GM23338 (cell line): Measurements from ENCODE around the gene PAFAH2. TPM values are rescaled to one million over a fixed set of nuclear protein-coding genes. Genes with fewer than 3 reads are reported as not detected.

ENCODE experiments used
- ATAC-seq: fragments of 200-7000 bp; cut with Tn5 transposase; 3 replicates; pipeline ENCODE4 v1.9.1; 2020
- DNase-seq: peaks from one replicate; pipeline ENCODE4 v3.0.0-alpha.2; 2015; ENCODE audit warnings: low spot score
- H2AFZ ChIP-seq: fragments of 200-600 bp; sonication (generic); 2 replicates; pipeline ENCODE4 v1.8.0; 2016; ENCODE audit warnings: antibody characterized with exemption, mild to moderate bottlenecking, moderate library complexity
- H3F3A ChIP-seq: fragments of 200-600 bp; sonication (generic); replicated peaks from 2 replicates; pipeline ENCODE4 v1.8.0; 2017; ENCODE audit warnings: antibody characterized with exemption, mixed run types, low read depth
- H3K27ac ChIP-seq: fragments of 200-600 bp; sonication (generic); 2 replicates; pipeline ENCODE4 v1.6.1; 2016; ENCODE audit warnings: low read depth
- H3K27me3 ChIP-seq: fragments of 200-600 bp; sonication (generic); 2 replicates; pipeline ENCODE4 v1.8.0; 2016; ENCODE audit warnings: mild to moderate bottlenecking, mixed run types, moderate library complexity; ENCODE audit not compliant: insufficient read depth
- H3K36me3 ChIP-seq: fragments of 200-600 bp; sonication (generic); 2 replicates; pipeline ENCODE4 v1.8.0; 2016; ENCODE audit warnings: mild to moderate bottlenecking; ENCODE audit not compliant: insufficient read depth
- H3K4me1 ChIP-seq: fragments of 200-600 bp; sonication (generic); 2 replicates; pipeline ENCODE4 v1.8.0; 2016; ENCODE audit warnings: mild to moderate bottlenecking, moderate library complexity; ENCODE audit not compliant: insufficient read depth
- H3K4me2 ChIP-seq: fragments of 200-600 bp; sonication (generic); 2 replicates; pipeline ENCODE4 v1.7.1; 2017; ENCODE audit warnings: mixed run types
- H3K4me3 ChIP-seq: fragments of 200-600 bp; sonication (generic); 2 replicates; pipeline ENCODE4 v1.6.1; 2016; ENCODE audit warnings: mixed run types
- H3K79me2 ChIP-seq: fragments of 200-600 bp; sonication (generic); replicated peaks from 2 replicates; pipeline ENCODE4 v1.8.0; 2017; ENCODE audit warnings: mild to moderate bottlenecking; ENCODE audit not compliant: insufficient read depth
- H3K9me2 ChIP-seq: fragments of 200-600 bp; sonication (generic); 2 replicates; pipeline ENCODE4 v1.8.0; 2017; ENCODE audit not compliant: insufficient read depth
- H4K20me1 ChIP-seq: fragments of 200-600 bp; sonication (generic); replicated peaks from 2 replicates; pipeline ENCODE4 v1.8.0; 2017; ENCODE audit warnings: mild to moderate bottlenecking; ENCODE audit not compliant: insufficient read depth
- H3K27ac Mint-ChIP-seq: 2 replicates; pipeline ENCODE4 v1.8.0; 2020; ENCODE audit warnings: inconsistent platforms, mild to moderate bottlenecking, moderate library complexity, mixed read lengths
- H3K27me3 Mint-ChIP-seq: 3 replicates; pipeline ENCODE4 v1.8.0; 2022; ENCODE audit warnings: low read depth, mild to moderate bottlenecking, moderate library complexity, mixed read lengths, inconsistent platforms; ENCODE audit not compliant: insufficient read depth, poor library complexity
- H3K36me3 Mint-ChIP-seq: 3 replicates; pipeline ENCODE4 v1.8.0; 2021; ENCODE audit warnings: low read depth, mild to moderate bottlenecking, inconsistent platforms, moderate library complexity, mixed read lengths
- H3K4me1 Mint-ChIP-seq: 3 replicates; pipeline ENCODE4 v1.8.0; 2020; ENCODE audit warnings: mild to moderate bottlenecking, inconsistent platforms, mixed read lengths
- H3K4me3 Mint-ChIP-seq: 3 replicates; pipeline ENCODE4 v1.8.0; 2021; ENCODE audit warnings: moderate library complexity, mild to moderate bottlenecking, inconsistent platforms, mixed read lengths
- H3K9me3 Mint-ChIP-seq: 3 replicates; pipeline ENCODE4 v1.8.0; 2020; ENCODE audit warnings: moderate library complexity, mild to moderate bottlenecking, inconsistent platforms, mixed read lengths
- EZH2 ChIP-seq: fragments of 200-600 bp; sonication (generic); IDR thresholded peaks from one replicate; pipeline ENCODE4 v1.8.0; 2017; ENCODE audit warnings: antibody characterized with exemption, mild to moderate bottlenecking, low read depth; ENCODE audit not compliant: unreplicated experiment
- EZH2phosphoT487 ChIP-seq: fragments of 200-600 bp; sonication (generic); IDR thresholded peaks from one replicate; pipeline ENCODE4 v1.8.1; 2018; ENCODE audit warnings: antibody characterized with exemption; ENCODE audit not compliant: unreplicated experiment
- JUNB ChIP-seq: IDR thresholded peaks from one replicate; pipeline ENCODE4 v1.6.1; 2016; ENCODE audit warnings: antibody characterized with exemption; ENCODE audit not compliant: unreplicated experiment
- NANOG ChIP-seq: IDR thresholded peaks from 2 replicates; pipeline ENCODE4 v1.6.1; 2016; ENCODE audit warnings: antibody characterized with exemption, borderline replicate concordance
- POLR2AphosphoS5 ChIP-seq: IDR thresholded peaks from 2 replicates; pipeline ENCODE4 v1.6.1; 2016; ENCODE audit warnings: antibody characterized with exemption, low read depth
- STAT1 ChIP-seq: IDR thresholded peaks from one replicate; pipeline ENCODE4 v1.6.1; 2016; ENCODE audit warnings: antibody characterized with exemption; ENCODE audit not compliant: unreplicated experiment
- ZNF331 ChIP-seq: fragments of 250-450 bp; sonication (Bioruptor Pico); IDR thresholded peaks from 2 replicates; pipeline ENCODE4 v1.5.0; 2020; ENCODE audit warnings: low read depth, mild to moderate bottlenecking, moderate library complexity
- polyA plus RNA-seq: library from polyadenylated mRNA; unstranded; fragments of >200 nt; fragmentation: Nextera tagmentation; extraction: Ambion mirVana; gene quantifications from 2 replicates; pipeline ENCODE4 v1.2.1, GENCODE V29; 2016
- total RNA-seq: library from RNA; depleted of rRNA; stranded (reverse); fragments of >200 nt; shearing (Covaris generic); gene quantifications from 2 replicates; pipeline ENCODE4 v1.2.3, GENCODE V29; 2014
- TF ChIP-seq, protein P1 (sequence below): IDR thresholded peaks from 2 replicates; pipeline ENCODE4 v1.6.1; 2016; ENCODE audit warnings: antibody characterized with exemption
- TF ChIP-seq, protein P2 (sequence below), 2 experiments: fragments of 200-600 bp in 1 of 2; sonication (generic) in 1 of 2; conservative IDR thresholded peaks; 2 replicates each; pipeline versions ENCODE4 v1.5.1 to v1.6.1; 2016 to 2017; ENCODE audit warnings: antibody characterized with exemption in 2 of 2, low read depth in 2 of 2, mild to moderate bottlenecking in 2 of 2, moderate library complexity in 1 of 2
- TF ChIP-seq, protein P3 (sequence below): IDR thresholded peaks from one replicate; pipeline ENCODE4 v1.6.1; 2018; ENCODE audit warnings: antibody characterized with exemption; ENCODE audit not compliant: unreplicated experiment
- TF ChIP-seq, protein P4 (sequence below): fragments of 250-450 bp; sonication (Bioruptor Pico); IDR thresholded peaks from 2 replicates; pipeline ENCODE4 v1.5.0; 2020; ENCODE audit warnings: mild to moderate bottlenecking, moderate library complexity

Gene PAFAH2
- total and polyA plus RNA-seq, 2 experiments from 2014 or later: 5.7 to 10.3 TPM

DNA sequence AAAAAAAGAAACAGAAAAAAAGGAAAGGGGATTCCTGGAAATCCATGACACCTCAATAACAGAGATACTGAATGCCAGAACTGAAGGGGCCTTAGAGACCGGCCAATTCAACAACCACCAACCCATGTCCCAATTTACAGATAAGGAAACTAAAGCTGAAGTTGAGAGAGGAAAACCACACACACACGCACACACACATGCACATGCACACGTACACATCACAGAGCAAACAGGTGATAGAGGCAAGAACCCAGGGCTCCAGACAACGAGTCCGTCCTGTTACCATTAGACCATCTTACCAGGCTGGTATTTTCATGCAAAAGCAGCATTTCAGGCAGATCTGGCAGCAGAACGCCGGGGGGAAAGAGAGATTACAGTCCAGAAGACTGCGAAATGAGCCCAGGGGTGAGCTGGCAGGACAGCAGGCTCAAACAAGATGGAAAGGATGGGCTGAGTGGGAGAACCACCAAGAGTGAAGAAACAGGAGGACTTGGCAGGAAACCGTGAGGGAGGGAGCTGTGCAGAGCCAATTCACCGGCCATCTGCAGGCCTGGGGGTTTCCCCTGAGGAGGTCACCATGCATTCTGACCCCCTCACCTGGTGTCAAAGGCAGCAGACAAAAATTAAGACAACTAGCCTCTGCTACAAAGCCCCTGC lies 43.5 kb downstream of the PAFAH2 start (continued):
- TF ChIP-seq, protein P1, sequence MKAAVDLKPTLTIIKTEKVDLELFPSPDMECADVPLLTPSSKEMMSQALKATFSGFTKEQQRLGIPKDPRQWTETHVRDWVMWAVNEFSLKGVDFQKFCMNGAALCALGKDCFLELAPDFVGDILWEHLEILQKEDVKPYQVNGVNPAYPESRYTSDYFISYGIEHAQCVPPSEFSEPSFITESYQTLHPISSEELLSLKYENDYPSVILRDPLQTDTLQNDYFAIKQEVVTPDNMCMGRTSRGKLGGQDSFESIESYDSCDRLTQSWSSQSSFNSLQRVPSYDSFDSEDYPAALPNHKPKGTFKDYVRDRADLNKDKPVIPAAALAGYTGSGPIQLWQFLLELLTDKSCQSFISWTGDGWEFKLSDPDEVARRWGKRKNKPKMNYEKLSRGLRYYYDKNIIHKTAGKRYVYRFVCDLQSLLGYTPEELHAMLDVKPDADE: no peak
- TF ChIP-seq POLR2AphosphoS5 (no peak), EZH2 (no peak), NANOG (no peak), STAT1 (no peak), EZH2phosphoT487 (no peak), JUNB (no peak)
- TF ChIP-seq, protein P2, sequence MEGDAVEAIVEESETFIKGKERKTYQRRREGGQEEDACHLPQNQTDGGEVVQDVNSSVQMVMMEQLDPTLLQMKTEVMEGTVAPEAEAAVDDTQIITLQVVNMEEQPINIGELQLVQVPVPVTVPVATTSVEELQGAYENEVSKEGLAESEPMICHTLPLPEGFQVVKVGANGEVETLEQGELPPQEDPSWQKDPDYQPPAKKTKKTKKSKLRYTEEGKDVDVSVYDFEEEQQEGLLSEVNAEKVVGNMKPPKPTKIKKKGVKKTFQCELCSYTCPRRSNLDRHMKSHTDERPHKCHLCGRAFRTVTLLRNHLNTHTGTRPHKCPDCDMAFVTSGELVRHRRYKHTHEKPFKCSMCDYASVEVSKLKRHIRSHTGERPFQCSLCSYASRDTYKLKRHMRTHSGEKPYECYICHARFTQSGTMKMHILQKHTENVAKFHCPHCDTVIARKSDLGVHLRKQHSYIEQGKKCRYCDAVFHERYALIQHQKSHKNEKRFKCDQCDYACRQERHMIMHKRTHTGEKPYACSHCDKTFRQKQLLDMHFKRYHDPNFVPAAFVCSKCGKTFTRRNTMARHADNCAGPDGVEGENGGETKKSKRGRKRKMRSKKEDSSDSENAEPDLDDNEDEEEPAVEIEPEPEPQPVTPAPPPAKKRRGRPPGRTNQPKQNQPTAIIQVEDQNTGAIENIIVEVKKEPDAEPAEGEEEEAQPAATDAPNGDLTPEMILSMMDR (conservative IDR thresholded peaks at IDR 0.05; ENCODE audit: low read depth in 2 of 2): no peak
- TF ChIP-seq, protein P3, sequence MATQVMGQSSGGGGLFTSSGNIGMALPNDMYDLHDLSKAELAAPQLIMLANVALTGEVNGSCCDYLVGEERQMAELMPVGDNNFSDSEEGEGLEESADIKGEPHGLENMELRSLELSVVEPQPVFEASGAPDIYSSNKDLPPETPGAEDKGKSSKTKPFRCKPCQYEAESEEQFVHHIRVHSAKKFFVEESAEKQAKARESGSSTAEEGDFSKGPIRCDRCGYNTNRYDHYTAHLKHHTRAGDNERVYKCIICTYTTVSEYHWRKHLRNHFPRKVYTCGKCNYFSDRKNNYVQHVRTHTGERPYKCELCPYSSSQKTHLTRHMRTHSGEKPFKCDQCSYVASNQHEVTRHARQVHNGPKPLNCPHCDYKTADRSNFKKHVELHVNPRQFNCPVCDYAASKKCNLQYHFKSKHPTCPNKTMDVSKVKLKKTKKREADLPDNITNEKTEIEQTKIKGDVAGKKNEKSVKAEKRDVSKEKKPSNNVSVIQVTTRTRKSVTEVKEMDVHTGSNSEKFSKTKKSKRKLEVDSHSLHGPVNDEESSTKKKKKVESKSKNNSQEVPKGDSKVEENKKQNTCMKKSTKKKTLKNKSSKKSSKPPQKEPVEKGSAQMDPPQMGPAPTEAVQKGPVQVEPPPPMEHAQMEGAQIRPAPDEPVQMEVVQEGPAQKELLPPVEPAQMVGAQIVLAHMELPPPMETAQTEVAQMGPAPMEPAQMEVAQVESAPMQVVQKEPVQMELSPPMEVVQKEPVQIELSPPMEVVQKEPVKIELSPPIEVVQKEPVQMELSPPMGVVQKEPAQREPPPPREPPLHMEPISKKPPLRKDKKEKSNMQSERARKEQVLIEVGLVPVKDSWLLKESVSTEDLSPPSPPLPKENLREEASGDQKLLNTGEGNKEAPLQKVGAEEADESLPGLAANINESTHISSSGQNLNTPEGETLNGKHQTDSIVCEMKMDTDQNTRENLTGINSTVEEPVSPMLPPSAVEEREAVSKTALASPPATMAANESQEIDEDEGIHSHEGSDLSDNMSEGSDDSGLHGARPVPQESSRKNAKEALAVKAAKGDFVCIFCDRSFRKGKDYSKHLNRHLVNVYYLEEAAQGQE: no peak

DNA sequence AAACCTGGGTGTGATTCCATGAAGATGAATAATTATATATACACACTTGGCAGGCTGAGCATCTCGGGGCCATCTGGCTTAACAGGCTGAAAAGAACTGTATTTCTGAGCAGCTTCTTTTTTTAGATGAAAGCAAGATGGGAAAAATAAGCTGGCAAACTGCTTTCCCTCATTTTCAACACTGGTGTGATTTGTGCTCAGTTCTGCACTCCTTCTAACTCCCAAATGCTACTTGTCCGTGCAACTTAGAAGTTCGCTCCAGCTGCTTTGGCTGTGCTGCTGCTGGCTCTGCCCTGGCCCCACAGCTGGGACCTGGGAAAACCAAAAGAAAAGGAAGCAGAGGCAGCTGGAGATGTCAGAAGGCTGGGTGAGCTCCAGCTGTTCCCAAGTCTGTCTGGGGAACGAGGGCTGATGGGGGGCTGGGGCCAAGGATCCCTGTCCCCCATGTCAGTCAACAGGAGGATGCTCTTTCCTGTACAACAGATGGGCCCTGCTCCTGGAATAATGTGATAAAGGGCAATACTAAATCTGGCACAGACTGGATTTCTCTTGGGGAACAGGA lies 44.9 kb downstream of the PAFAH2 start:
- Histone ChIP-seq H4K20me1 (no peaks in the 10 kb centered on the region), H3K4me1 (peaks cover 4% of the 10 kb centered on the region; the same call in 1 of the 2 replicates), H3K4me3 (no peak overlapping the region), H3K27ac (no peak overlapping the region), H2AFZ (no peak overlapping the region), H3K27me3 (no peaks in the 10 kb centered on the region), H3K36me3 (no peaks in the 10 kb centered on the region), H3K79me2 (no peaks in the 10 kb centered on the region), H3K9me2 (no peaks in the 10 kb centered on the region), H3K4me2 (no peak overlapping the region), H3F3A (no peaks in the 10 kb centered on the region)
- DNase-seq (no peak), ATAC-seq (no peak)
- Mint-ChIP-seq H3K4me3 (no peak overlapping the region), H3K36me3 (peaks cover 7% of the 10 kb centered on the region; the same call in 1 of the 3 replicates), H3K27me3 (peaks cover 1% of the 10 kb centered on the region), H3K9me3 (peaks cover under 1% of the 10 kb centered on the region; the same call in 1 of the 3 replicates), H3K27ac (no peak overlapping the region), H3K4me1 (peaks cover 8% of the 10 kb centered on the region)
- TF ChIP-seq ZNF331 (CRISPR knock-in tag) (no peak), JUNB (no peak)
- TF ChIP-seq, protein P4, sequence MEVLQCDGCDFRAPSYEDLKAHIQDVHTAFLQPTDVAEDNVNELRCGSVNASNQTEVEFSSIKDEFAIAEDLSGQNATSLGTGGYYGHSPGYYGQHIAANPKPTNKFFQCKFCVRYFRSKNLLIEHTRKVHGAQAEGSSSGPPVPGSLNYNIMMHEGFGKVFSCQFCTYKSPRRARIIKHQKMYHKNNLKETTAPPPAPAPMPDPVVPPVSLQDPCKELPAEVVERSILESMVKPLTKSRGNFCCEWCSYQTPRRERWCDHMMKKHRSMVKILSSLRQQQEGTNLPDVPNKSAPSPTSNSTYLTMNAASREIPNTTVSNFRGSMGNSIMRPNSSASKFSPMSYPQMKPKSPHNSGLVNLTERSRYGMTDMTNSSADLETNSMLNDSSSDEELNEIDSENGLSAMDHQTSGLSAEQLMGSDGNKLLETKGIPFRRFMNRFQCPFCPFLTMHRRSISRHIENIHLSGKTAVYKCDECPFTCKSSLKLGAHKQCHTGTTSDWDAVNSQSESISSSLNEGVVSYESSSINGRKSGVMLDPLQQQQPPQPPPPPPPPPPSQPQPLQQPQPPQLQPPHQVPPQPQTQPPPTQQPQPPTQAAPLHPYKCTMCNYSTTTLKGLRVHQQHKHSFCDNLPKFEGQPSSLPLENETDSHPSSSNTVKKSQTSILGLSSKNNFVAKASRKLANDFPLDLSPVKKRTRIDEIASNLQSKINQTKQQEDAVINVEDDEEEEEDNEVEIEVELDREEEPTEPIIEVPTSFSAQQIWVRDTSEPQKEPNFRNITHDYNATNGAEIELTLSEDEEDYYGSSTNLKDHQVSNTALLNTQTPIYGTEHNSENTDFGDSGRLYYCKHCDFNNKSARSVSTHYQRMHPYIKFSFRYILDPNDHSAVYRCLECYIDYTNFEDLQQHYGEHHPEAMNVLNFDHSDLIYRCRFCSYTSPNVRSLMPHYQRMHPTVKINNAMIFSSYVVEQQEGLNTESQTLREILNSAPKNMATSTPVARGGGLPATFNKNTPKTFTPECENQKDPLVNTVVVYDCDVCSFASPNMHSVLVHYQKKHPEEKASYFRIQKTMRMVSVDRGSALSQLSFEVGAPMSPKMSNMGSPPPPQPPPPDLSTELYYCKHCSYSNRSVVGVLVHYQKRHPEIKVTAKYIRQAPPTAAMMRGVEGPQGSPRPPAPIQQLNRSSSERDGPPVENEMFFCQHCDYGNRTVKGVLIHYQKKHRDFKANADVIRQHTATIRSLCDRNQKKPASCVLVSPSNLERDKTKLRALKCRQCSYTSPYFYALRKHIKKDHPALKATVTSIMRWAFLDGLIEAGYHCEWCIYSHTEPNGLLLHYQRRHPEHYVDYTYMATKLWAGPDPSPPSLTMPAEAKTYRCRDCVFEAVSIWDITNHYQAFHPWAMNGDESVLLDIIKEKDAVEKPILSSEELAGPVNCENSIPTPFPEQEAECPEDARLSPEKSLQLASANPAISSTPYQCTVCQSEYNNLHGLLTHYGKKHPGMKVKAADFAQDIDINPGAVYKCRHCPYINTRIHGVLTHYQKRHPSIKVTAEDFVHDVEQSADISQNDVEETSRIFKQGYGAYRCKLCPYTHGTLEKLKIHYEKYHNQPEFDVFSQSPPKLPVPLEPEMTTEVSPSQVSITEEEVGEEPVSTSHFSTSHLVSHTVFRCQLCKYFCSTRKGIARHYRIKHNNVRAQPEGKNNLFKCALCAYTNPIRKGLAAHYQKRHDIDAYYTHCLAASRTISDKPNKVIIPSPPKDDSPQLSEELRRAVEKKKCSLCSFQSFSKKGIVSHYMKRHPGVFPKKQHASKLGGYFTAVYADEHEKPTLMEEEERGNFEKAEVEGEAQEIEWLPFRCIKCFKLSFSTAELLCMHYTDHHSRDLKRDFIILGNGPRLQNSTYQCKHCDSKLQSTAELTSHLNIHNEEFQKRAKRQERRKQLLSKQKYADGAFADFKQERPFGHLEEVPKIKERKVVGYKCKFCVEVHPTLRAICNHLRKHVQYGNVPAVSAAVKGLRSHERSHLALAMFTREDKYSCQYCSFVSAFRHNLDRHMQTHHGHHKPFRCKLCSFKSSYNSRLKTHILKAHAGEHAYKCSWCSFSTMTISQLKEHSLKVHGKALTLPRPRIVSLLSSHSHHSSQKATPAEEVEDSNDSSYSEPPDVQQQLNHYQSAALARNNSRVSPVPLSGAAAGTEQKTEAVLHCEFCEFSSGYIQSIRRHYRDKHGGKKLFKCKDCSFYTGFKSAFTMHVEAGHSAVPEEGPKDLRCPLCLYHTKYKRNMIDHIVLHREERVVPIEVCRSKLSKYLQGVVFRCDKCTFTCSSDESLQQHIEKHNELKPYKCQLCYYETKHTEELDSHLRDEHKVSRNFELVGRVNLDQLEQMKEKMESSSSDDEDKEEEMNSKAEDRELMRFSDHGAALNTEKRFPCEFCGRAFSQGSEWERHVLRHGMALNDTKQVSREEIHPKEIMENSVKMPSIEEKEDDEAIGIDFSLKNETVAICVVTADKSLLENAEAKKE (CRISPR knock-in tag): no peak
